Ishikawa (cell line): Measurements from ENCODE around the gene PPM1B.

ENCODE experiments used
- CEBPB ChIP-seq: IDR thresholded peaks from 2 replicates; pipeline ENCODE4 v1.6.1; 2012
- CREB1 ChIP-seq: IDR thresholded peaks from 2 replicates; pipeline ENCODE4 v1.6.1; 2012; ENCODE audit warnings: low read depth
- EGR1 ChIP-seq: IDR thresholded peaks from 2 replicates; pipeline ENCODE4 v1.6.1; 2012
- EP300 ChIP-seq: IDR thresholded peaks from 2 replicates; pipeline ENCODE4 v1.6.1; 2012; ENCODE audit warnings: borderline replicate concordance
- FOXM1 ChIP-seq: IDR thresholded peaks from 2 replicates; pipeline ENCODE4 v1.6.1; 2012; ENCODE audit warnings: low read depth, borderline replicate concordance
- MAX ChIP-seq: IDR thresholded peaks from 2 replicates; pipeline ENCODE4 v1.6.1; 2012
- NFIC ChIP-seq: IDR thresholded peaks from 2 replicates; pipeline ENCODE4 v1.6.1; 2012
- RAD21 ChIP-seq: IDR thresholded peaks from 2 replicates; pipeline ENCODE4 v1.6.1; 2012; ENCODE audit warnings: low read depth
- REST ChIP-seq: IDR thresholded peaks from 2 replicates; pipeline ENCODE4 v1.6.1; 2012; ENCODE audit warnings: low read depth, mild to moderate bottlenecking
- TAF1 ChIP-seq: IDR thresholded peaks from 2 replicates; pipeline ENCODE4 v1.6.1; 2012; ENCODE audit warnings: low read depth, mild to moderate bottlenecking
- TCF12 ChIP-seq: IDR thresholded peaks from 2 replicates; pipeline ENCODE4 v1.6.1; 2012; ENCODE audit warnings: low read depth
- TEAD4 ChIP-seq: IDR thresholded peaks from 2 replicates; pipeline ENCODE4 v1.6.1; 2012
- USF1 ChIP-seq: IDR thresholded peaks from 2 replicates; pipeline ENCODE4 v1.6.1; 2012
- YY1 ChIP-seq: IDR thresholded peaks from 2 replicates; pipeline ENCODE4 v1.6.1; 2012; ENCODE audit warnings: low read depth
- ZBTB7A ChIP-seq: IDR thresholded peaks from 2 replicates; pipeline ENCODE4 v1.6.1; 2012; ENCODE audit warnings: low read depth

Gene PPM1B

GRCh38 chr2:44167908-44168680 lies 581 bp upstream of the PPM1B start:
- peak; percentile 10 for TF ChIP-seq CREB1
- TF ChIP-seq FOXM1 = peak; percentile 98
- no peak for TF ChIP-seq ZBTB7A
- 0 out of 2 replicates have a peak, but pooled peaks have one; percentile 9 for TF ChIP-seq YY1
- peak; percentile 58 for TF ChIP-seq TCF12
- no peak; the same call in 1 of the 2 replicates for TF ChIP-seq TAF1
- TF ChIP-seq EP300 = peak; percentile 15; the same call in 1 of the 2 replicates
- TF ChIP-seq MAX = peak; percentile 96
- TF ChIP-seq EGR1 = peak; percentile 61; the same call in 1 of the 2 replicates
- TF ChIP-seq USF1 = no peak

- no peak for TF ChIP-seq NFIC
- TF ChIP-seq TEAD4 = no peak
- TF ChIP-seq REST = no peak
- TF ChIP-seq TAF1 = no peak; the same call in 1 of the 2 replicates
- TF ChIP-seq ZBTB7A = 0 out of 2 replicates have a peak, but pooled peaks have one; percentile 63
These were observed 652 bp downstream of the PPM1B start for GRCh38 chr2:44169155-44169898.

GRCh38 chr2:44170311-44170717 lies 1.6 kb downstream of the PPM1B start:
- TF ChIP-seq CREB1 (no peak), TAF1 (no peak), USF1 (no peak), MAX (no peak), RAD21 (no peak), YY1 (no peak), REST (no peak), CEBPB (no peak), FOXM1 (no peak), EGR1 (no peak), TCF12 (no peak), TEAD4 (no peak), ZBTB7A (no peak), NFIC (no peak)

GRCh38 chr2:44171018-44171417 lies 2.3 kb downstream of the PPM1B start:
- TF ChIP-seq USF1 (no peak), NFIC (no peak), EP300 (no peak), YY1 (no peak)

- TF ChIP-seq RAD21 (no peak), TCF12 (no peak), FOXM1 (no peak), EGR1 (no peak), REST (no peak), TAF1 (no peak), ZBTB7A (no peak), TEAD4 (no peak), EP300 (no peak), MAX (no peak), CEBPB (no peak), NFIC (no peak), CREB1 (no peak), YY1 (no peak), USF1 (no peak)
These were observed 3.9 kb downstream of the PPM1B start for GRCh38 chr2:44172576-44172975.
